PC-9 (cell line): Measurements from ENCODE around the gene CARNS1.

ENCODE experiments used
- EZH2 ChIP-seq: fragments of 200-600 bp; sonication (generic); IDR thresholded peaks from 2 replicates; pipeline ENCODE4 v1.8.0; 2017; ENCODE audit warnings: antibody characterized with exemption, low read depth
- TF ChIP-seq, protein P1 (sequence below): fragments of 200-600 bp; sonication (generic); conservative IDR thresholded peaks from 2 replicates; pipeline ENCODE4 v1.6.1; 2017; ENCODE audit warnings: mixed run types, antibody characterized with exemption, mild to moderate bottlenecking, moderate library complexity

DNA sequence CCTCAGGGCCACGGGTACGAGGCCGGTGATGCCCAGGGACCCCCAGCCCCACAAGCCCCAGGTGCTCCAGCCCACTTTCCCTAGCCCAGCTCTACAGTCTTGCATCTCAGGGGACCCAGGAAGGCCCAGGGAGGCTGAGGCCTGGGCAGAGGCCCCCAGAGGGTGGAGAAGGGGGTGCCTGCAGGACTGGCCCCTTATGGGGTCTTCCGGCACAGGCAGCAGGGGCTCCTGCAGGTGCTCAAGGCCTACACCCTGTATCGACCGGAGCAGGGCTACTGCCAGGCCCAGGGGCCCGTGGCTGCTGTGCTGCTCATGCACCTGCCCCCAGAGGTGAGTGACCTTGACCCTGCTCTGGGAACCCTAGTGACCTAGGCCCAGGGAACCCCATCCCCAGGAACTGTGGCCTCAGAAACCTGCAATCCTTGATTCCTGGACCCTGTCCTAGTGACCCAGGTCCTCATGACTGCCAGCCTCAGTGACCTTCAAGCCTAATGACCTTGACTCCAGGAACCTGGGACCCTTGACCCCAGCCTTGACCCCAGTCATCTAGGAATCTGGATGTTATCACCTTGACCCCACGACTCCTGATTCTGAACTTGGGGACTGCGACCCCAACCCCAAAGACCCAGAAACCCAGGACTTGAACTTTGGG, 9.7 kb upstream of the CARNS1 start:
- TF ChIP-seq, protein P1, sequence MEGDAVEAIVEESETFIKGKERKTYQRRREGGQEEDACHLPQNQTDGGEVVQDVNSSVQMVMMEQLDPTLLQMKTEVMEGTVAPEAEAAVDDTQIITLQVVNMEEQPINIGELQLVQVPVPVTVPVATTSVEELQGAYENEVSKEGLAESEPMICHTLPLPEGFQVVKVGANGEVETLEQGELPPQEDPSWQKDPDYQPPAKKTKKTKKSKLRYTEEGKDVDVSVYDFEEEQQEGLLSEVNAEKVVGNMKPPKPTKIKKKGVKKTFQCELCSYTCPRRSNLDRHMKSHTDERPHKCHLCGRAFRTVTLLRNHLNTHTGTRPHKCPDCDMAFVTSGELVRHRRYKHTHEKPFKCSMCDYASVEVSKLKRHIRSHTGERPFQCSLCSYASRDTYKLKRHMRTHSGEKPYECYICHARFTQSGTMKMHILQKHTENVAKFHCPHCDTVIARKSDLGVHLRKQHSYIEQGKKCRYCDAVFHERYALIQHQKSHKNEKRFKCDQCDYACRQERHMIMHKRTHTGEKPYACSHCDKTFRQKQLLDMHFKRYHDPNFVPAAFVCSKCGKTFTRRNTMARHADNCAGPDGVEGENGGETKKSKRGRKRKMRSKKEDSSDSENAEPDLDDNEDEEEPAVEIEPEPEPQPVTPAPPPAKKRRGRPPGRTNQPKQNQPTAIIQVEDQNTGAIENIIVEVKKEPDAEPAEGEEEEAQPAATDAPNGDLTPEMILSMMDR, result no peak
- no peak for TF ChIP-seq EZH2
